KOPT-K1 (cell line): ENCODE measurements around the gene TAB3.

Experiments
- H3K27ac ChIP-seq: fragments of 200-600 bp; sonication (generic); 2 replicates; pipeline ENCODE4 v1.5.1; 2016; ENCODE audit warnings: antibody characterized with exemption, mild to moderate bottlenecking, low read depth, low read length; ENCODE audit not compliant: poor library complexity, severe bottlenecking
- H3K36me3 ChIP-seq: fragments of 200-600 bp; sonication (generic); 2 replicates; pipeline ENCODE4 v1.5.1; 2017; ENCODE audit warnings: antibody characterized with exemption, mild to moderate bottlenecking, low read length, moderate library complexity; ENCODE audit not compliant: insufficient read depth
- H3K9me3 ChIP-seq: fragments of 200-600 bp; sonication (generic); 2 replicates; pipeline ENCODE4 v1.5.1; 2017; ENCODE audit warnings: antibody characterized with exemption, low read length, mild to moderate bottlenecking; ENCODE audit not compliant: insufficient read depth, poor library complexity, severe bottlenecking

Gene TAB3

GRCh38 chrX:30870572-30870971 is 18.5 kb downstream of the TAB3 start:
- Histone ChIP-seq H3K27ac (no peak overlapping the region), H3K36me3 (peaks cover 3% of the 10 kb centered on the region), H3K9me3 (no peaks in the 10 kb centered on the region)

DNA sequence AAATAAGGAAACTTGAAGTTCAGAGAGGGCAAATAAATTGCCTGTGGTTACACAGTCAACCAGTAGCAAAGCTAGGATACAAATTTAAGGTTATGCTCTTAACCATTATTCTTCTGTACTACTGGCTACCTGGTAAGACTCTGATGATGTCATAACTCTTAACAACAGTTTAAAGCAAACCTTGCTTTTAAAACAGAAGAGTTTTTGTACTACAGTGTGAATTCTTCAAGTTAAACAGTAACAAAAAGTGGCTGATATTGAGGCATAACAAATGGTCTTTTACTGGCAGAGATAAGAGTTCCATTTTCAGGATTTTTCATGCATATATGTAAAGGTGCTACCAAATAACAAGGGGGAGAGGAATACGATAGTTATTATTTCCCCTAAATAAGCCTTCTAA is 23.4 kb downstream of the TAB3 start:
- Histone ChIP-seq H3K27ac (no peak overlapping the region), H3K9me3 (no peaks in the 10 kb centered on the region), H3K36me3 (peaks cover 14% of the 10 kb centered on the region)

GRCh38 chrX:30865015-30865414 is 24.0 kb downstream of the TAB3 start:
- H3K27ac ChIP-seq = no peak overlapping the region
- H3K36me3 ChIP-seq = peaks cover 14% of the 10 kb centered on the region
- no peaks in the 10 kb centered on the region for H3K9me3 ChIP-seq

- Histone ChIP-seq H3K27ac (no peak overlapping the region), H3K9me3 (no peaks in the 10 kb centered on the region), H3K36me3 (peaks cover 16% of the 10 kb centered on the region)
These were observed 24.7 kb downstream of the TAB3 start for GRCh38 chrX:30864383-30864785.

GRCh38 chrX:30863974-30864373 is 25.1 kb downstream of the TAB3 start:
- Histone ChIP-seq H3K27ac (no peak overlapping the region), H3K36me3 (peaks cover 20% of the 10 kb centered on the region), H3K9me3 (no peaks in the 10 kb centered on the region)

GRCh38 chrX:30858098-30858497 is 31.0 kb downstream of the TAB3 start:
- peaks cover 37% of the 10 kb centered on the region for H3K36me3 ChIP-seq
- no peak overlapping the region for H3K27ac ChIP-seq
- no peaks in the 10 kb centered on the region for H3K9me3 ChIP-seq

- peaks cover 35% of the 10 kb centered on the region for H3K36me3 ChIP-seq
- no peaks in the 10 kb centered on the region for H3K9me3 ChIP-seq
- no peak overlapping the region for H3K27ac ChIP-seq
These were observed 37.6 kb downstream of the TAB3 start for GRCh38 chrX:30851449-30851848.

DNA sequence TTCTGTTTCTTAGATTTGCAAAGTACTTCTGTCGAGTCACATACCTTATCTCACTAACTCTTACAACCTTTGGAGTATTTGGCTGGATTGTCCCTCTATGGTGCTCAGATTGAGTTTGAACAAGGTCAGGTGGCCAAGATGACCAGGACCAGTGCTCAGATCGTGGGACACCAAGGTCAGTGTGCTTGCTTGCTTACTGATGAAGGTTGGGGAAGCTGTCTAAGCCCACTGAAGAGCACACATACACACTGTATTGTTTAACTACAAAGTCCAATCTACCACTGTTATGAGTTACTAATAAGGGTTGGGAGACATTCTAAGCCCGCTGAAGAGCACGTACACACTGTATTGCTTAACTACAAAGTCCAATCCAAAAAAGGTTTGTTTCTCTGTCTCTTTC is 53.7 kb downstream of the TAB3 start:
- Histone ChIP-seq H3K36me3 (peaks cover 34% of the 10 kb centered on the region), H3K9me3 (no peaks in the 10 kb centered on the region), H3K27ac (no peak overlapping the region)

GRCh38 chrX:30833896-30834295 is 55.2 kb downstream of the TAB3 start:
- no peak overlapping the region for H3K27ac ChIP-seq
- no peaks in the 10 kb centered on the region for H3K9me3 ChIP-seq
- peaks cover 37% of the 10 kb centered on the region for H3K36me3 ChIP-seq

GRCh38 chrX:30831082-30831481 is 58.0 kb downstream of the TAB3 start:
- peaks cover 14% of the 10 kb centered on the region; the same call in 1 of the 2 replicates for H3K36me3 ChIP-seq
- H3K27ac ChIP-seq = peak overlapping the region; percentile 20
- no peaks in the 10 kb centered on the region for H3K9me3 ChIP-seq

DNA sequence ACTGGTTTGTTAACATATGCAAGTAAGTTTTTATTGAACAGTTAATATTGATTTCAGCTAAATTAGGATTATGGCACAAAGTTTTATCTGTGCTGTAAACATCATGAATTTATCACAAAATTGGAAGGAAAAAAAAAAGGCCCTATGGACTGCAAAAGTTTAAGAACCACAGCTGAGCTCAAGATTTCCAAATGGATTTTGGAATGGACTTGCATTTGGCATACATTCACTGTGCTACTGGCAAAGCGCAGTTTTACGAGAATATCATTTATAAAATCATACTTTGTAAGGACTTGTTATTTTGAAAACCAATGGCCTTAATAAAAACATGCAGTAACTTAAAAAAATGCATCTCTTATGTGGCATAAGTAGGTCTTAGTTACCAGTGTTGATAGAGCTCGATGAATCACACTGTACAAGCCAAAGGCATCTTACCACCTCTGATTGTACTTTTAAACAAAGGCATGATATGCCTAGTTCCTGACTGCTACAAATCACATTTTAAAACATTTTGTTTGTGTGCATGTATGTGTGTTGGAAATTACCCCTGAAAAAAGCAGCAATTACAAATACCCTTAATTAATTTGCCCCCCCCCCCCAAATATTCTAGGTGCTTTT is 58.6 kb downstream of the TAB3 start:
- Histone ChIP-seq H3K9me3 (no peaks in the 10 kb centered on the region), H3K36me3 (peaks cover 11% of the 10 kb centered on the region; the same call in 1 of the 2 replicates)

GRCh38 chrX:30824275-30824674 is 64.8 kb downstream of the TAB3 start:
- Histone ChIP-seq H3K36me3 (no peaks in the 10 kb centered on the region), H3K27ac (no peak overlapping the region), H3K9me3 (no peaks in the 10 kb centered on the region)

More for the DNA sequence above, 58.6 kb downstream of the TAB3 start:
- no peak overlapping the region for H3K27ac ChIP-seq

GRCh38 chrX:30822764-30823163 is 66.3 kb downstream of the TAB3 start:
- H3K9me3 ChIP-seq = no peaks in the 10 kb centered on the region
- H3K36me3 ChIP-seq = no peaks in the 10 kb centered on the region
- H3K27ac ChIP-seq = no peak overlapping the region

DNA sequence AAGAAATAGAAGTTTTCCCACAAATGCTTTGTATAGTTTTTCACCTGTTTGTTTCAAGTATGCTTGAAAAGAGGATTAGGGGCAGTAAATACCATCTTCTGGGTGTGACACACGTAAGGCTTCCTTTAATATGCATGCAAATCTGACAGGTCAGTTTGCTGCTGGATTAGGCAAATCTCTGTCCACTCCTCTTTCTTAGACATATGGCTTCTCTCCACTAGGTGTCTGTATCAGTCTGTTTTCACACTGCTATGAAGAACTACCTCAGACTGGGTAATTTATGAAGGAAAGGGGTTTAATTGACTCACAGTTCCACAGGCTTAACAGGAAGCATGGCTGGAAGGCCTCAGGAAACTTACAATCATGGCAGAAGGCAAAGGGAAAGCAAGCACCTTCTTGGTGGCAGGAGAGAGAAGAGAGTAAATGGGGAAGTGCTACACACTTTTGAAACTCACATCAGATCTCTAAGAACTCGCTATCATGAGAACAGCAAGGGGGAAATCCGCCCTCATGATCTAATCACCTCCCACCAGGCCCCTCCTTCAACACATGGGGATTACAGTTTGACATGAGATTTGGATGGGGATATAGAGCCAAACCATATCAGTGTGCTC is 66.9 kb downstream of the TAB3 start:
- Histone ChIP-seq H3K27ac (no peak overlapping the region), H3K36me3 (no peaks in the 10 kb centered on the region), H3K9me3 (no peaks in the 10 kb centered on the region)

- no peaks in the 10 kb centered on the region for H3K9me3 ChIP-seq
- no peak overlapping the region for H3K27ac ChIP-seq
- H3K36me3 ChIP-seq = no peaks in the 10 kb centered on the region
These were observed 67.9 kb downstream of the TAB3 start for GRCh38 chrX:30821116-30821515.

DNA sequence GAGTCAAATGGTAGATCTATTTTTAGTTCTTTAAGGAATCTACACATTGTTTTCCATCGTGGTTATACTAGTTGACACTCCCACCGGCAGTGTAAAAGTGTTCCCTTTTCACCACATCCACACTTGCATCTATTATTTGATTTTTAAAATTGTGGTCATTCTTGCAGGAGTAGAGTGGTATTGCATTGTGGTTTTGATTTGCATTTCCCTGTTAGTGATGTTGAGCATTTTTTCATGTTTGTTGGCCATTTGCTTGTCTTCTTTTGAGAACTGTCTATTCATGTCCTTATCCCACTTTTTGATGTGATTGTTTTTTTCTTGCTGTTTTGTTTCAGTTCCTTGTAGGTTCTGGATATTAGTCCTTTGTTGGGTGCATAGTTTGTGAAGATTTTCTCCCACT is 70.0 kb downstream of the TAB3 start:
- Histone ChIP-seq H3K36me3 (no peaks in the 10 kb centered on the region), H3K27ac (no peak overlapping the region), H3K9me3 (no peaks in the 10 kb centered on the region)
